ENCODE measurements around the gene ADAMTS17.

Gene ADAMTS17

DNA sequence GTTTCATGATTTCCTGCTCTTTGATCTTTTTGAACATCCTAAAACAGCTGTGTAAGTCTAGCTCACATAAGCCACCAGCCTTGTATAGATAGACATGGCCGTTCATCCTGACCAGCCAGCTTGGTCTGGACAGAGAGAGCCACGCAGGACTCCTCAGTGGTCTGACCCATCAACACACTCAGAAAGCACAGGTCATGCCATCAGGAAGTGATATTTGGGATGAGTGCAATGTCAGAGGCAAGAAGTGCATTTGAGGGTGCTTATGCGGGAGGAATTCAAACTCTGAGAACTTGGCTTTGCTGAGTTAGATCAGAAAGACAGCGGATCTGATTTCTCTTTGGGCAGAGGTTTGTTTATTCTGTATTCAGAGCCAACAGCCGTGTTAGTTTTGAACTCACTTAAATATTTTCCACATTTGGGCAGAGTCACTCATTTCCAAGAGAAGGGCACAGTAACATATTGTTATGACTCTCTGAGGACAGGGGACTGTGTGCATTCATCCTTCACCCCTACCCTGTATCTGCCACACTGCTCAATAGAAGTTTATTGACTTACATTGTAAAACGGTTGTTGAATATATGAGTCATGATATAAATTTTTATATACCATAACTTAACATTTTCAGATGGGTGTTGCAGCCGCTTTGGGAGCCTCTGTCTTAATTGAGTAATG, 383.2 kb downstream of the ADAMTS17 start:
- Histone ChIP-seq H3K9me3 (ENCODE audit: control insufficient read depth, low read length) (no peaks in the 10 kb centered on the region), H3K4me2 (ENCODE audit: low read length) (no peak overlapping the region), H3K4me1 (no peaks in the 10 kb centered on the region), H3K4me3 (ENCODE audit: low read depth, low read length) (no peak overlapping the region), H2AFZ (no peak overlapping the region), H3K27me3 (ENCODE audit: control insufficient read depth, insufficient read depth, low read length) (no peaks in the 10 kb centered on the region), H3K36me3 (ENCODE audit: control insufficient read depth, insufficient read depth, low read length) (no peaks in the 10 kb centered on the region), H3K79me2 (no peaks in the 10 kb centered on the region), H3K27ac (no peak overlapping the region), H3K9ac (no peak overlapping the region)
- TF ChIP-seq CTCF (IDR thresholded peaks at IDR 0.05), result no peak

- H3K4me3 ChIP-seq (ENCODE audit: low read depth, low read length), result no peak overlapping the region
- H3K27me3 ChIP-seq (ENCODE audit: control insufficient read depth, insufficient read depth, low read length), result no peaks in the 10 kb centered on the region
- no peaks in the 10 kb centered on the region for H3K36me3 ChIP-seq (ENCODE audit: control insufficient read depth, insufficient read depth, low read length)
- H3K4me2 ChIP-seq (ENCODE audit: low read length), result no peak overlapping the region
- H2AFZ ChIP-seq, result no peak overlapping the region
- no peak overlapping the region for H3K27ac ChIP-seq
- no peaks in the 10 kb centered on the region for H3K9me3 ChIP-seq (ENCODE audit: control insufficient read depth, low read length)
- H3K9ac ChIP-seq, result no peak overlapping the region
- no peaks in the 10 kb centered on the region for H3K4me1 ChIP-seq
- TF ChIP-seq CTCF (IDR thresholded peaks at IDR 0.05), result no peak
- H3K79me2 ChIP-seq, result no peaks in the 10 kb centered on the region
Observed at GRCh38 chr15:99957642-99958013, 384.1 kb downstream of the ADAMTS17 start.

GRCh38 chr15:99956820-99957641, 384.7 kb downstream of the ADAMTS17 start:
- H3K9ac ChIP-seq, result no peak overlapping the region
- no peak overlapping the region for H3K4me2 ChIP-seq (ENCODE audit: low read length)
- no peak for TF ChIP-seq CTCF (IDR thresholded peaks at IDR 0.05)
- no peak overlapping the region for H2AFZ ChIP-seq
- H3K27me3 ChIP-seq (ENCODE audit: control insufficient read depth, insufficient read depth, low read length), result no peaks in the 10 kb centered on the region
- no peaks in the 10 kb centered on the region for H3K9me3 ChIP-seq (ENCODE audit: control insufficient read depth, low read length)
- H3K4me1 ChIP-seq, result no peaks in the 10 kb centered on the region
- no peak overlapping the region for H3K27ac ChIP-seq
- H3K4me3 ChIP-seq (ENCODE audit: low read depth, low read length), result no peak overlapping the region
- no peaks in the 10 kb centered on the region for H3K79me2 ChIP-seq
- H3K36me3 ChIP-seq (ENCODE audit: control insufficient read depth, insufficient read depth, low read length), result no peaks in the 10 kb centered on the region

- H3K79me2 ChIP-seq, result no peaks in the 10 kb centered on the region
- H3K4me2 ChIP-seq (ENCODE audit: low read length), result no peak overlapping the region
- H3K9ac ChIP-seq, result no peak overlapping the region
- no peak overlapping the region for H3K27ac ChIP-seq
- no peak for TF ChIP-seq CTCF (IDR thresholded peaks at IDR 0.05)
- no peaks in the 10 kb centered on the region for H3K36me3 ChIP-seq (ENCODE audit: control insufficient read depth, insufficient read depth, low read length)
- H3K4me3 ChIP-seq (ENCODE audit: low read depth, low read length), result no peak overlapping the region
- H3K9me3 ChIP-seq (ENCODE audit: control insufficient read depth, low read length), result no peaks in the 10 kb centered on the region
- H2AFZ ChIP-seq, result no peak overlapping the region
- H3K4me1 ChIP-seq, result no peaks in the 10 kb centered on the region
- no peaks in the 10 kb centered on the region for H3K27me3 ChIP-seq (ENCODE audit: control insufficient read depth, insufficient read depth, low read length)
Observed at GRCh38 chr15:99956022-99956775, 385.6 kb downstream of the ADAMTS17 start.
